HepG2 (cell line): ENCODE measurements around the gene RNF150. TPM values are rescaled to one million over a fixed set of nuclear protein-coding genes. Genes with fewer than 3 reads are reported as not detected.

ENCODE experiments used
- ATAC-seq: fragments of 200-7000 bp; cut with Tn5 transposase; 3 replicates; pipeline ENCODE4 v1.9.1; 2020; ENCODE audit warnings: mild to moderate bottlenecking, moderate library complexity
- BruUV-seq: library from RNA; stranded (reverse); fragments of 400-500 nt; replicated peaks from 2 replicates; lab custom pipeline; 2021; lab: Mats Ljungman, UMichigan
- CTCF ChIA-PET: fragments of 300-600 bp; formaldehyde crosslinking; extraction: SDS; loops from one replicate; lab custom pipeline; 2021; ENCODE audit warnings: low total read pairs, inconsistent platforms, low intra/inter-chr PET ratio; lab: Yijun Ruan, JAX
- POLR2A ChIA-PET: fragments of 350-600 bp; sonication (Branson Sonifier 250); formaldehyde crosslinking; loops from one replicate; lab custom pipeline; 2020; ENCODE audit warnings: antibody characterized with exemption, inconsistent platforms; lab: Yijun Ruan, JAX
- DNase-seq: peaks from one replicate; pipeline ENCODE4 v3.0.0-alpha.2; 2015; ENCODE audit warnings: low spot score
- FAIRE-seq: peaks from 3 replicates; lab custom pipeline; 2011; peaks lifted over from hg19 to GRCh38; lab: Jason Lieb, UNC
- H2AFZ ChIP-seq: one replicate; pipeline ENCODE4 v1.6.1; 2011; ENCODE audit warnings: low read length, inconsistent platforms
- H3K27ac ChIP-seq: fragments of 300-600 bp; 3 replicates; pipeline ENCODE4 v1.8.0; 2011; ENCODE audit warnings: mixed run types, mild to moderate bottlenecking, mixed read lengths, low read length, inconsistent platforms; ENCODE audit not compliant: insufficient read depth; ENCODE audit errors: extremely low read length
- H3K27me3 ChIP-seq, 2 experiments: fragments of 200-600 bp in 1 of 2; 2 replicates in 1 of 2; 3 replicates in 1 of 2; pipeline versions ENCODE4 v1.6.0 to v1.8.0; 2011; ENCODE audit warnings: low read length in 2 of 2, mild to moderate bottlenecking in 2 of 2, moderate library complexity in 2 of 2, inconsistent platforms in 1 of 2; ENCODE audit not compliant: insufficient read depth in 2 of 2, control insufficient read depth in 1 of 2
- H3K36me3 ChIP-seq, 2 experiments: fragments of 200-600 bp in 1 of 2; replicated peaks in 1 of 2; 2 replicates in 1 of 2; 3 replicates in 1 of 2; pipeline versions ENCODE4 v1.5.1 to v1.8.0; 2011; ENCODE audit warnings: low read length in 2 of 2, inconsistent platforms in 1 of 2; ENCODE audit not compliant: insufficient read depth in 2 of 2, control insufficient read depth in 1 of 2
- H3K4me1 ChIP-seq: 2 replicates; pipeline ENCODE4 v1.5.1; 2012; ENCODE audit warnings: low read length, inconsistent platforms; ENCODE audit not compliant: insufficient read depth
- H3K4me2 ChIP-seq: 2 replicates; pipeline ENCODE4 v1.6.0; 2011; ENCODE audit warnings: low read depth, low read length, inconsistent platforms
- H3K4me3 ChIP-seq, 3 experiments: fragments of 200-600 bp in 1 of 3; sonication (generic), shearing (Covaris generic) in 1 of 3; replicated peaks in 1 of 3; 2 replicates each; pipeline ENCODE4 v1.5.1; 2011 to 2016; ENCODE audit warnings: low read length in 3 of 3, inconsistent platforms in 2 of 3, low read depth in 2 of 3, mild to moderate bottlenecking in 2 of 3, control low read depth in 1 of 3, mixed read lengths in 1 of 3; ENCODE audit not compliant: insufficient read depth in 1 of 3
- H3K79me2 ChIP-seq: one replicate; pipeline ENCODE4 v1.6.1; 2011; ENCODE audit warnings: low read length, inconsistent platforms; ENCODE audit not compliant: insufficient read depth
- H3K9ac ChIP-seq: 2 replicates; pipeline ENCODE4 v1.6.0; 2011; ENCODE audit warnings: mild to moderate bottlenecking, low read depth, low read length, inconsistent platforms; ENCODE audit not compliant: insufficient read depth
- H3K9me3 ChIP-seq: 2 replicates; pipeline ENCODE4 v1.5.1; 2012; ENCODE audit warnings: mild to moderate bottlenecking, low read length
- H4K20me1 ChIP-seq: 2 replicates; pipeline ENCODE4 v1.6.0; 2011; ENCODE audit warnings: inconsistent platforms, mild to moderate bottlenecking, low read length, moderate library complexity; ENCODE audit not compliant: insufficient read depth
- CAMTA2 ChIP-seq: sonication (generic); formaldehyde crosslinking; IDR thresholded peaks from 2 replicates; pipeline ENCODE4 v1.4.0; 2020; ENCODE audit warnings: mild to moderate bottlenecking, missing genetic modification reagents, borderline replicate concordance
- ELF4 ChIP-seq: sonication (generic); formaldehyde crosslinking; IDR thresholded peaks from 2 replicates; pipeline ENCODE4 v1.5.0; 2020; ENCODE audit warnings: missing genetic modification reagents, mild to moderate bottlenecking, moderate library complexity, borderline replicate concordance
- FOSL1 ChIP-seq: sonication (generic); formaldehyde crosslinking; IDR thresholded peaks from 2 replicates; pipeline ENCODE4 v1.9.0; 2021; ENCODE audit warnings: missing genetic modification reagents, borderline replicate concordance
- MED13 ChIP-seq: sonication (generic); formaldehyde crosslinking; IDR thresholded peaks from 2 replicates; pipeline ENCODE4 v1.5.0; 2020; ENCODE audit warnings: missing genetic modification reagents
- MXD1 ChIP-seq: sonication (generic); formaldehyde crosslinking; IDR thresholded peaks from 2 replicates; pipeline ENCODE4 v1.4.0; 2020; ENCODE audit warnings: mild to moderate bottlenecking, missing genetic modification reagents
- POGZ ChIP-seq: sonication (generic); formaldehyde crosslinking; IDR thresholded peaks from 2 replicates; pipeline ENCODE4 v1.4.0; 2020; ENCODE audit warnings: mild to moderate bottlenecking, missing genetic modification reagents
- RARG ChIP-seq: sonication (generic); formaldehyde crosslinking; IDR thresholded peaks from 2 replicates; pipeline ENCODE4 v1.4.0; 2020; ENCODE audit warnings: low read depth, mild to moderate bottlenecking, missing genetic modification reagents
- SAFB2 ChIP-seq: sonication (generic); formaldehyde crosslinking; IDR thresholded peaks from 2 replicates; pipeline ENCODE4 v1.5.1; 2020; ENCODE audit warnings: missing genetic modification reagents, low read depth, mild to moderate bottlenecking, borderline replicate concordance
- SNRNP70 ChIP-seq: fragments of 200-400 bp; formaldehyde crosslinking; IDR thresholded peaks from 2 replicates; pipeline ENCODE4 v1.6.1; 2017; ENCODE audit warnings: mild to moderate bottlenecking, low read depth, low read length, moderate library complexity
- SOX6 ChIP-seq, 2 experiments: fragments of 450-650 bp in 1 of 2; sonication (generic) in 1 of 2; formaldehyde crosslinking in 1 of 2; IDR thresholded peaks; 2 replicates each; pipeline versions ENCODE4 v1.4.0 to v1.6.1; 2017 to 2020; ENCODE audit warnings: antibody characterized with exemption in 1 of 2, mild to moderate bottlenecking in 1 of 2, missing genetic modification reagents in 1 of 2
- UBTF ChIP-seq: sonication (generic); formaldehyde crosslinking; IDR thresholded peaks from 2 replicates; pipeline ENCODE4 v1.4.0; 2020; ENCODE audit warnings: mild to moderate bottlenecking, missing genetic modification reagents
- ZNF230 ChIP-seq: sonication (generic); formaldehyde crosslinking; IDR thresholded peaks from 2 replicates; pipeline ENCODE4 v1.4.0; 2020; ENCODE audit warnings: mild to moderate bottlenecking, missing genetic modification reagents
- ZNF335 ChIP-seq: sonication (generic); formaldehyde crosslinking; IDR thresholded peaks from 2 replicates; pipeline ENCODE4 v1.4.0; 2020; ENCODE audit warnings: missing genetic modification reagents
- ZNF577 ChIP-seq: sonication (generic); formaldehyde crosslinking; IDR thresholded peaks from 2 replicates; pipeline ENCODE4 v1.4.0; 2020; ENCODE audit warnings: mild to moderate bottlenecking, low read depth, missing genetic modification reagents, borderline replicate concordance
- ZNF747 ChIP-seq: sonication (generic); formaldehyde crosslinking; IDR thresholded peaks from 2 replicates; pipeline ENCODE4 v1.8.1; 2023; ENCODE audit warnings: missing genetic modification reagents, mild to moderate bottlenecking, borderline replicate concordance
- ZNF773 ChIP-seq: sonication (generic); formaldehyde crosslinking; IDR thresholded peaks from 2 replicates; pipeline ENCODE4 v1.4.0; 2020; ENCODE audit warnings: missing genetic modification reagents, borderline replicate concordance
- in situ Hi-C: cut with HindIII; loops from 2 replicates; pipeline ENCODE4 v1.10.0; 2017; ENCODE audit warnings: low pct_unique_long_range_greater_than_20kb; ENCODE audit not compliant: extremely low pct_ligation_motif_present
- intact Hi-C: fragments of 100-400 bp; cut with micrococcal nuclease; formaldehyde crosslinking; loops from one replicate; pipeline ENCODE4 v1.10.0; 2022; ENCODE audit not compliant: unreplicated experiment
- polyA plus RNA-seq, 8 experiments: library from polyadenylated mRNA; depleted of rRNA in 3 of 8; stranded (reverse) in 7 of 8; unstranded in 1 of 8; fragments of >200 nt; fragmentation: Illumina TruSeq in 4 of 8; extraction: Trizol in 4 of 8; gene quantifications; 2 replicates each; pipeline versions ENCODE4 v1.2.1 to v1.2.3, GENCODE V29; 2011 to 2016; ENCODE audit warnings: low read depth in 4 of 8, missing spikeins in 1 of 8, mixed read lengths in 1 of 8; ENCODE audit not compliant: insufficient read depth in 1 of 8
- total RNA-seq, 5 experiments: library from RNA; depleted of rRNA; stranded (reverse); fragments of >200 nt; fragmentation: Illumina TruSeq; extraction: Trizol; gene quantifications; 2 replicates each; pipeline ENCODE4 v1.2.3, GENCODE V29; 2016; ENCODE audit warnings: low read depth in 1 of 5
- TF ChIP-seq, protein P1 (sequence below): sonication (generic); formaldehyde crosslinking; conservative IDR thresholded peaks from 2 replicates; pipeline ENCODE4 v1.4.0; 2020; ENCODE audit warnings: mild to moderate bottlenecking, missing genetic modification reagents, moderate library complexity

RNF150 gene
- total and polyA plus RNA-seq, 2 of the 13 experiments (the other 11 are each of a cell fraction or from before 2014, with no cell fraction given), result 0.02 to 0.03 TPM

- CTCF ChIA-PET, result no interaction called here
- no peaks in the 10 kb centered on the region for H3K4me1 ChIP-seq
- ATAC-seq, result no peak
- H3K9me3 ChIP-seq, result no peaks in the 10 kb centered on the region
- no peaks in the 10 kb centered on the region for H3K36me3 ChIP-seq
- no peak overlapping the region for H3K4me2 ChIP-seq
- H3K9ac ChIP-seq, result no peak overlapping the region
- BruUV-seq, result no TSS peak
- H3K27ac ChIP-seq, result no peak overlapping the region
- no peaks in the 10 kb centered on the region for H4K20me1 ChIP-seq
- POLR2A ChIA-PET, result no interaction called here
- in situ Hi-C loops, result no loop called here
- no peak overlapping the region for H2AFZ ChIP-seq
- intact Hi-C loops, result no loop called here
- no peak for FAIRE-seq
- H3K4me3 ChIP-seq, result no peak overlapping the region
- TF ChIP-seq RARG (no peak), FOSL1 (CRISPR knock-in tag) (no peak), ZNF230 (CRISPR knock-in tag) (no peak), ZNF335 (CRISPR knock-in tag) (no peak), MED13 (CRISPR knock-in tag) (no peak), CAMTA2 (CRISPR knock-in tag) (no peak), ELF4 (no peak), SAFB2 (CRISPR knock-in tag) (no peak), ZNF773 (CRISPR knock-in tag) (no peak), ZNF747 (CRISPR knock-in tag) (no peak), ZNF577 (no peak), SOX6 (IDR thresholded peaks at IDR 0.05) (no peak), SOX6 (CRISPR knock-in tag; IDR thresholded peaks at IDR 0.05) (no peak), POGZ (CRISPR knock-in tag) (no peak), MXD1 (CRISPR knock-in tag) (no peak), SNRNP70 (no peak), UBTF (no peak)
- TF ChIP-seq, protein P1, sequence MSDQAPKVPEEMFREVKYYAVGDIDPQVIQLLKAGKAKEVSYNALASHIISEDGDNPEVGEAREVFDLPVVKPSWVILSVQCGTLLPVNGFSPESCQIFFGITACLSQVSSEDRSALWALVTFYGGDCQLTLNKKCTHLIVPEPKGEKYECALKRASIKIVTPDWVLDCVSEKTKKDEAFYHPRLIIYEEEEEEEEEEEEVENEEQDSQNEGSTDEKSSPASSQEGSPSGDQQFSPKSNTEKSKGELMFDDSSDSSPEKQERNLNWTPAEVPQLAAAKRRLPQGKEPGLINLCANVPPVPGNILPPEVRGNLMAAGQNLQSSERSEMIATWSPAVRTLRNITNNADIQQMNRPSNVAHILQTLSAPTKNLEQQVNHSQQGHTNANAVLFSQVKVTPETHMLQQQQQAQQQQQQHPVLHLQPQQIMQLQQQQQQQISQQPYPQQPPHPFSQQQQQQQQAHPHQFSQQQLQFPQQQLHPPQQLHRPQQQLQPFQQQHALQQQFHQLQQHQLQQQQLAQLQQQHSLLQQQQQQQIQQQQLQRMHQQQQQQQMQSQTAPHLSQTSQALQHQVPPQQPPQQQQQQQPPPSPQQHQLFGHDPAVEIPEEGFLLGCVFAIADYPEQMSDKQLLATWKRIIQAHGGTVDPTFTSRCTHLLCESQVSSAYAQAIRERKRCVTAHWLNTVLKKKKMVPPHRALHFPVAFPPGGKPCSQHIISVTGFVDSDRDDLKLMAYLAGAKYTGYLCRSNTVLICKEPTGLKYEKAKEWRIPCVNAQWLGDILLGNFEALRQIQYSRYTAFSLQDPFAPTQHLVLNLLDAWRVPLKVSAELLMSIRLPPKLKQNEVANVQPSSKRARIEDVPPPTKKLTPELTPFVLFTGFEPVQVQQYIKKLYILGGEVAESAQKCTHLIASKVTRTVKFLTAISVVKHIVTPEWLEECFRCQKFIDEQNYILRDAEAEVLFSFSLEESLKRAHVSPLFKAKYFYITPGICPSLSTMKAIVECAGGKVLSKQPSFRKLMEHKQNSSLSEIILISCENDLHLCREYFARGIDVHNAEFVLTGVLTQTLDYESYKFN (CRISPR knock-in tag), result no peak
- H3K27me3 ChIP-seq, result no peaks in the 10 kb centered on the region
- DNase-seq, result no peak
- no peaks in the 10 kb centered on the region for H3K79me2 ChIP-seq
Observed at GRCh38 chr4:141009931-141010330, 123.3 kb downstream of the RNF150 start.
